Fibroblast of skin of right quadriceps (primary cell): Measurements from ENCODE around the gene ASPSCR1.

Source experiments
- DNase-seq: peaks from one replicate; pipeline ENCODE4 v3.0.0-alpha.2; 2013

The ASPSCR1 gene

DNA sequence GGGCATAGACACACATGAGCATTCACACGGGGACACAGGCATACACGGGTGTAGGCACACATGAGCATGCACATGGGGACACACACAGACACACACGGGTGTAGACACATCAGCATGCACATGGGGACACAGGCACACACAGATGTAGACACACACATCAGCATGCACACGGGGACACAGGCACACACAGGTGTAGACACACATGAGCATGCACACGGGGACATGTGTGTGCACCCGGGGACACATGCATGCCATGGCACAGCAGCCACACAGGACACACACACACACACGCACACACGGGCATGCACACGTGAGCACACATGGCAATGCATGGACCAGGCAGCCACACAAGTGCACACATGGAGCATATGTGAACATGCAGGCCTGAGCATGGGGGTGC is 65.2 kb downstream of the ASPSCR1 start:
- DNase-seq, result no peak

DNA sequence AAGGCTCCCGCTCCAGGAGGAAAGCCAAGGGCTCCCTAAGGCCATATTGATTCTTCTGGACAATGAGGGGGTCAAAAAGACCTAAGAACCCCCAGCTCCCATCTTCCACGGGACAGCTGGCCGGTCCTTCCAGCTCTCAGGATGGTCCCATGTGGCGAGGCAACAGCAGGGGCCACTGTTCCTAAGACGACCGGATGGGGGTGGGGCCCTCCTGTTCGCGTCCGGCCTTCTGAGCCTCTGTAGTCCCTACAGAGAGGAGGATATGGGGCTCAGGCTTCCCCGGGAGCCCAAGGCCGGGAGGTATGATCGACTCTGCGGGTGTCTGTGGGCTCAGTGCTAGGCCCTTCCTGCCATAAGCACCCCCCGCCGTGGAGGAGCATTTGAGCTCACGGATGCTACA is 66.1 kb downstream of the ASPSCR1 start:
- no peak for DNase-seq

DNA sequence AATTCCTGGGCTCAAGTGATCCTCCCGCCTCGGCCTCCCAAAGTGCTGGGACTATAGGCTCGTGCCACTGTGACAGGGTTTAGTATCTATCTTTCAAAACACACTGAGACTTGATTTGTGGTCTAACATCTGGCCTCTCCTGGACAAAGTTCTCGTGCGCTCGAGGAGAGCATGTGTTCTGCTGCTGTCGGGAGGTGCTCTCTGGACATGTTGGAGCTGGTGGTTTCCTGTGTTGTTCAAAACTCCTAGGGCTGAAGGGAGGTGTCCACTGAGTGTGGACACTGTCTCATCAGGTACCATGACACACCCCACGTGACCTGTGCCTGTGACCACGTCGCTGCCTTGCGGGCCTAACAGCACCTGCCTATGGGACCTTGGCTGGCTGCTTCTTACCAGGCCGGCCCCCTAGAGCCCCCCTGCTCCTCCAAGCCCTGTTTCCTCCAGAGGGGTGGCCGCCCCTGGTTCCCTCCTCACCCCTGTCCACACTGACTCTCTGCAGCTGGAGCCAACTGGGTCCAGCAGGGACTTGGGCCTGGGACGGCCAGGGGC is 68.6 kb downstream of the ASPSCR1 start:
- DNase-seq, result no peak

DNA sequence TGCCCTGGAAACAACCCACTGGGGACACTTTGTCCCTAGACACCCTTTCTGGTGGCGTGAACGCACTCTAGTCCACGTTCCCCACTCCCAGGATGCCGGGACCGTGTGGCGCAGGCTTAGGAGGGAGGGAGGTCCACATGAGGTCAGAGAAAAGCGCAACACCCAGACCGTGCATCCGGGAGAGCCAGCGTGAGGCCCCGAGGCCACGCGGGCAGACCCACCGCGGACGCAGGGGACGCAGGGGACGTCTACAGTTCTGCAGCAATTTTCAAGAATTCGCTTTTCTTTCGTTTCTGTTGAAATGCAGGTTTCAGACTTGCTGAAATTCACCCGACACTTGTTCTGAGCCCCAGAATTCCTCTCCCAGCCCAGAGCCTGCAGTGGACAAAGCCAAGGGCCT is 69.5 kb downstream of the ASPSCR1 start:
- no peak for DNase-seq

DNA sequence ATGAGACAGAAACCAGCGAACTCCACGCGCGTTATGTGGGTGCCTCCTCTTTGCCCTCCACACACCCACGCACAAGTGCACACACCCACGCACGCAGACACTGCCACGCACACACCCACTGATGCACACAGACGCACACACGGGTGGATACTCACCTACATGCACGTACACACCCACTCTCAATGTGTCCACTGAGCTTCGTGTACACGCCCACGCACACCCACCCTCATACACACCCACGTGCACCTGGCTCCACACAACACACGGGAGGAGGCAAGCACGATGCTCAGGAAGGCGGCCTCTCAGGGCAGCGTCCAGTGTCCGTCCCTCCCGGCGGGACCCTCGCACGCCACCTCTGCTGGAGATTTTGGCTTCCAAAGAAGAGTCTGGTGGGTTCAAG is 70.0 kb downstream of the ASPSCR1 start:
- no peak for DNase-seq

DNA sequence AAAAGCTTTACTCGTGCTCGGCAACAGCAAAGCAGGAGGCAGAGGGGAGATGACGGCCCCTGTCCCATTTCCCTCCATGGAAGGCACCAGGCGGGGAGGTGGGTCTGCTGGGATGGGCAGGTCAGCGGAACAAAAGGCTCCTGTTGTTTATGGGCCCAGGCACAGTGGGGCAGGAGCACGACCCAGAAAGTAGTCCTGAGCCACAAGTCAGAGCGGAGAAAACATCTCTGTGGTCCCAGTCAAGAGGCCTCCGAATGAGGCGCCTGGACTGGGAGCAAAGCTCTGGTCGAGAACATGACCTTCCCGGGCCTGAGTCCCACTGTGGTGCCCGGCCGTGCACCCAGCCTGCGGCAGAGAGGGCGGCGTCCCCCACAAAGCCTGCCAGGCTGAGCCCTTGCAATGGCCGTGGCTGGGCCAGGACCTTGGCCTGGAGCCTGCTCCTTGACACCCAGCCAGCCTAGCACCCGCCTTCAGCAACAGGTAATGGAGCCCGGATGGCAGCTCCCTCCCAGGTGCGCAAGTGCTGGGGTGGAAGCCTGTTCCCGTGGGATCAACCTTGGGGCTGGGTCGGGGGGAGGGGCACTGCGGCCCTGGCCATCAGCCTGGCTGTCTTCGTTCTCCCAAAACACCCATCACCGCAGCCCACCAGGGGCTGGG is 70.6 kb downstream of the ASPSCR1 start:
- no peak for DNase-seq

DNA sequence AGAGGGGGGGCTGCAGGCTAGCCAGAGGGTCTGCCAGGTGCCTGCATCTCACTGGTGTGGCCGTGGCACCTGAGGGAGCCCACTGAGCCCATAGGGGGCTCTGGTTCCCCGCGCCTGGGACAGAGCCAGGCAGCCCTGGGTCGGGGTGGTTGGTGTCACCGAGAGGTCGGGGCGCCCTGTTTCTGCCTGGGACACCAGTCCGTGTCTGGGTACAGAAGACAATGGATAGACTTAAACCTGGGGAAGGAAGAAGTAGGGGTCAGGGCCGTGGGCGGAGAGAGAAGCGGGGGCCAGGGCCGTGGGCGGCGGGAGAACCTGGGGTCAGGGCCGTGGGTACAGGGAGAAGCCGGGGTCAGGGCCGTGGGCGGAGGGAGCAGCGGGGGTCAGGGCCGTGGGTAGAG is 71.1 kb downstream of the ASPSCR1 start:
- DNase-seq, result no peak

DNA sequence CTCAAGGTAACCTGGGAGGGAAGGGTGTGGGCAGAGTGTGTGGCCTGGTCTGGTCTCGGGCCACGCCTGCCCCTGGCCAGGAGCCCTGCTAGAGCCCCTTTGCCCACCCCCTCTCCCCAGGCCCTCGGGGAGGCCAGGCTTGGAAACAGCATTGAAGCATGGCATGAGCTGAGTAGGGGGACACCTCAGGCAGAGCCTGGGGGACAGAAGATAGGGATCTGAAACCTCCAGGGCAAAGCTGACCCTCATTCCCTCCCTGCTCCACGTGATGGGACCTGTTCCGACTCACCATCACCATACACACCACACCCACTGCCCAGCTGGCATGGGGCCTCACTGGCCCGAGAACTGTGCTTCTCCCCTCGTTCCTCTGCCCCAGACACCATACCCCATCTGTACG is 71.7 kb downstream of the ASPSCR1 start:
- no peak for DNase-seq

DNA sequence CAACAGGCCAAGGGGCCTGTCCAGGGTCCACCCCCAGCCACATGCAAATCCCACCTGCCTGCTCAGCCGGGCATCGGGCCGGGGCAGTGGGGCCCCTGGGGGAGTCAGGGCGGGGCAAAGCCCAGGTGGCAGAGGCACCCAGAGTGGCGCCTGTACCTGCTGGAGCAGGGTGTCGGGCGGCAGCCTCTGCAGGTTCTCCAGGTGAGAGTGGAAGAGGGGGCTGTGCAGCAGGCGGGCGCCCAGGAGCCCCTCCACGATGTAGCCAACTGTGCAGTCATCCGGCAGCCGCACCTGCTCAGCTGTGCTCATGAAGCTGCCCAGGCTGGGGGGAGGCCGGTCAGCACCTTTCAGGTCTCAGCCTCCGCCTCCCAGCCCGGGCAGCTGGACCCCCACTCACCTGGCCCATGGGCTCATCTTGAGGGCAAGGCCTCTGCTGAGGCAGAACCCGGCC is 72.1 kb downstream of the ASPSCR1 start:
- DNase-seq, result no peak

DNA sequence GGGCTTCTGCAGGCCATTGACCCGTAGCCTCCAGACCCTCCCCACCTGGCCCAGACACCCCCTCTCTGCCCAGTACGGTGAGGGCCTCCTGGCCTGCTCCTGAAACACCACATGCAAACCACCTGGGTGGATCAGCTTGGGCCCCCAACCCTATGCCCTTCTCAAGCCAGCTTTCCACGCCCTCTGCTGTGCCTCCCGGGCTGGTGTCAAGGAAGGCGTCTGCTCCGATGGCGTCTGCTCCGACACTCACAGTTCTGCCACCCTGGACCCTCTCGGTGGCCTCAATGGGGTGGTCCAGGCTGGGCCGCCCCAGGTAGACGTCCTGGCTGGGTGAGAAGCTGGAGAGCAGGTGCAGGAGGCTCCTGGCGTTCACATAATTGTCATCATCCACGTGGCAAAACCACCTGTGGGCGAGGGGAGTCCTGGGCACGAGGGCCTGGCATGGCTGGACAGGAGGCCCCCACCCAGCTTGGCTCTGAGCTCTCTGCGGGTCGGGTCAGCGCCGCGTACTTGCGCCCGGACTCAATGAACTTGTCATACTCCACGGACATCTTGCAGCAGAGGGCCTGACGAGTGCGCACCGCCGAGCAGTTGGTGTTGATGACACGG is 72.8 kb downstream of the ASPSCR1 start:
- no peak for DNase-seq

DNA sequence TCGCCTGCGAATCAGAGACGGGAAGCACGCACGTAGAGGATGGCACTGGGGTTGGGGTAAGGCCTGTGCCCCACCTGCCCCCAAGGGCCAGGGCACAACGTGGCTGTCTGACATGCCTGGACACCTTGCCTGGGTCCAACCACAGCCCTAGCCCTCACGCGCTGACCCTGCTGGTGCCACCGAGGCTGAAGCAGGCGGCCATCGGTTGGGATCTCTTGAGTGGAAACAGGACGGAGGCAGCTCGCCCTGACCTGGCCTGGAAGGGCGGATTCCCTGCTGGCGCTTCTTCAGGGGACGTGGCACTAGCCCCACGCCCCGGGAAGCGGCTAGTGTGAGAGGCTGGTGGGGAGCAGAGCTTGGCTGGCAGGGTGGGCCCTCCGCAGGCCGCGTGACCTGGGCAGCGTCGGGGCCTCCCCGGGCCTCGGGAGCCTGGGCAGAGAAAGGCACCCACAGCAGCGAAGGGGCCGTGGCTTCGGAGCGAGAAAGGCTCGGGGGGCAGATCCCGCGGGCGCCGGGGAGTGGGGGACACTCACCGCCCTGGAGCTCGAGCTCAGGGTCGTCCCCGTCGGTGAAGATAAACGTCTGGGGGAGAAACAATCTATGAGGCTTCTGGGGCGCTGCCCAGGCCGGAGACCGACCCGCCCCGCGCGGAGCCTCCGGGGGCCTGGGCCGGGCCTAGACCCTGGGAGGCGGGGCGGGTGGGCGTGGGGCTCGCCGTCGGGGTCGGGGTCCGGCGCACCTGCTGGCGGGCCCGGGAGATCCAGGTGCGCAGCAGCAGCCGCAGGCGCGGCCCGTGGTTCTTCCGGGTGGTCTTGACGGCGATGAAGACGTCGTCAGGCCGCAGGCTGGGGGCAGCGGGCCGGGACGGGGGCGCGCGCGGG is 73.6 kb downstream of the ASPSCR1 start:
- DNase-seq, result no peak

DNA sequence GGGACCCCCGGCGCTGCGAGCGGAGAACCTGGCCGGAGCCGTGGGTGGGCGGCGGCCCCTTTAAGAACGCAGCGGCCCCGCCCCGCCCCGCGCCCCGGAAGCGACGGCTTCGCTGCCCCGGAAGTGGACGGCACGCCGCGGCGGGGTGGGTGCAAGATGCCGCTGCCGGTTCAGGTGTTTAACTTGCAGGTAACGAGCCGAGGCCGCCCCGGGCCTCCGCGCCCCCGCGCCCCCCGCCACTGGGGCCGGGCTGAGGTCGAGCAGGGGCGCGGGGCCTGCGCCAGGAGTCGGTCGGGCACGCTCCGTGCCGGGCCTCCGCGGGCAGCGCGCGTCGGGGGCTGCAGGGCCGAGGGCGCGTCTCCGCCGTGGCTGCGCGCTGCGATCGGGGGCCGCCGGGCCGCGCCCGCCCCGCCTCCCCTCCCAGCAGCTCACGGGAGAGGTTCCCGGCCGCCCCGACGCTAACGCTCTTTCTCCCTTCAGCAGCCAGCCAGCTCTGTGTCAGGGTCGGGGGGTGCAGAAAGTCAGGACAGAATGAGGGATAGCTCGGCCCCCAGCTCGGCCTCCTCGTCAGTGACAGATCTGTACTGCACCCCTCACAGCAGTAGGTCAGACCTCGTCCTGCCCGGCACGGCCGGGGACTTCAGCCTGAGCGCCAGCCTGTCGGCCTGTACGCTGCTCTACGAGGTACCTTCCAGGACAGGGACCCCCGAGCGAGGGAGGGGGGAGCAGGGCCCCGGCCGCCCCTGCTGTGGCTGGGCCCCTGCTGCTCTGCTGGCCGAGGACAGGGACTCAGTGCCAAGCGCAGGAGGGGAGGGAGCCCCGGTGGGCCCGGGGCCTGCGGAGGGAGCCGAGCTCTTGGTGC is 74.6 kb downstream of the ASPSCR1 start, which contains the start of the genes GPS1 and RFNG:
TSS of gene GPS1 (plus strand) at position 123 of the 862 bp plus-strand sequence. CDS start at position 157, 34 bp downstream.
TSS of gene RFNG (minus strand) at position 36 of the 862 bp plus-strand sequence. CDS start 45 bp downstream, outside the sequence.
- peak; percentile 37 for DNase-seq

DNA sequence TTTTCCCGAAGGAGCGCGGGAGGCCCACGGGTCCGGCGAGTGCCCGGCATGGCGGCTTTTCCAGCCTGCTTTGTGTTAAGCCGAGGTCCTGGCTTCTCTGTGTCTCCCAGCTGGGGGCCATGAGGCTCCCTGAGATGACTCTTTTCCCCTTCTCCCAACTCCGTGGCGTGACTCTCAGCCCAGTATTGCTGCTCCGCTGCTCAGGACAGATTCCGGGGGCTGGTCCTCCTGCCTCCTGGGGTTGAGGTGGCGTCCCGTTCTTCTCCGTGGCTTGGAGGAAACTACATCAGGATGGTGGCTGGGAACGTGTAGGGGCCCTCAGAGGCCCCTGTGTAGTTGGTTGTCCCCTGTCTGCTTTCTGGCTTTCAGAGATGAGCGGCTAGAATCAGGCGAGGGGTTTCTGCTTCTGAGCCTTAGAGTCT is 75.2 kb downstream of the ASPSCR1 start:
- no peak for DNase-seq

DNA sequence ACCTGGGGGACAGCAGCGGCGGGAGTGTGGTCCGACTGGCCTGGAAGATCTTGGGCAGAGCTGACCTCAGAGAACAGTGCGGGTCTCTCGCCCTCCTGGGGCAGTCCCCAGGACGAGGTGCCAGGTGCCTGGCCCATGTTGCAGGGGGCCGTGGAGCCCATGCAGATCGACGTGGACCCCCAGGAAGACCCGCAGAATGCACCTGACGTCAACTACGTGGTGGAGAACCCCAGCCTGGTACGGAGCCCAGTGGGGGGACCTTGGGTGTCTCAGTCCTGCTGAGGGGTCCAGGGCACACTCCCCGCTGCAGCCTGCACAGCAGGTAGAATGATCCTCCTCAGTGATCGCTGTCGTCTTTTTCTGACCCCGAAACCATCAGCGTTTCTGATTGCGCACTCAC is 75.7 kb downstream of the ASPSCR1 start:
- no peak for DNase-seq

DNA sequence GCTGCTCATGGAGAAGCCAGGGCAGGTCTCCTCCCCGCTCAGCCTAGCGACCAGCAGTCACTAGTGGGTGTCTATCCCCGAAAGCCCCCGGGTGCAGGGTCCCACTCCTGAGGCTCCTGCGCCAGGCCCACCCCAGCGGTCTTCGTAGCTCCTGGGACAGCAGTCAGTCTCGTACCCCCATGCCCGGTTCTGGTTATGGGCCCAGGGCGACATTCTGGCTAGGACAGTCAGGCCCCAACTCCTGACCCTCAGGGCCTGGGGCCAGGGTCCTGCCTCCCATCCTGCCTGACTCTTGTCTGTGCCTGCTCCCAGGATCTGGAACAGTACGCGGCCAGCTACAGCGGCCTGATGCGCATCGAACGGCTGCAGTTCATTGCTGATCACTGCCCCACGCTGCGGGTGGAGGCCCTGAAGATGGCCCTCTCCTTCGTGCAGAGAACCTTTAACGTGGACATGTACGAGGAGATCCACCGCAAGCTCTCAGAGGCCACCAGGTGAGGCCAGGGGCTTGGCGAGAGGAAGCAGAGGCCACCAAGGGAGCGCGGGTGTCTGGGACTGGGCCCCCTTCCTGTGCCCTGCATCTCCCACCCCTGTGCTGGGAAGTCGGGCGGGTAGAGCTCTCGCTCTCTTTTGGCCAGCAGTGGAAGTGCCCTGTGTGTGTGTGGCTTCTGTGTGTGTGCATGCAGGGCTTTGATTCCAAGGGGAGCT is 76.3 kb downstream of the ASPSCR1 start:
- no peak for DNase-seq

DNA sequence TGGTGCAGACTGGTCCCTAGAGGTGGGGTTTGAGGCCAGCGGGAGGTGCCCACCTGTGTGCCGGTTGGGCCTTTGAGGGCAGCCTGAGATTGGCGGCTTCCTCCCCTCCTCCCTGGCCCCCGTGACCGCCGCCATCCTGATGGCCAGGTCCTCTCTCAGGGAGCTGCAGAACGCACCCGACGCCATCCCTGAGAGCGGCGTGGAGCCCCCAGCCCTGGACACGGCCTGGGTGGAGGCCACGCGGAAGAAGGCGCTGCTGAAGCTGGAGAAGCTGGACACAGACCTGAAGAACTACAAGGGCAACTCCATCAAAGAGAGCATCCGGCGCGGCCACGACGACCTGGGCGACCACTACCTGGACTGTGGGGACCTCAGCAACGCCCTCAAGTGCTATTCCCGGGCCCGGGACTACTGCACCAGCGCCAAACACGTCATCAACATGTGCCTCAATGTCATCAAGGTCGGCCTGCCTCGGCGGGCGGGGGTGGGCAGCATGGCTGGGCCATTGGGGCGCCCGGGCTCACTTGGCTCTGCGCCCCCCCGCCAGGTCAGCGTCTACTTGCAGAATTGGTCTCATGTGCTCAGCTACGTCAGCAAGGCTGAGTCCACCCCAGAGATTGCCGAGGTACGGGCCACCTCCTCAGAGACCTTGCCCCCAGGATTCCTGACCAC is 77.1 kb downstream of the ASPSCR1 start:
- no peak for DNase-seq

DNA sequence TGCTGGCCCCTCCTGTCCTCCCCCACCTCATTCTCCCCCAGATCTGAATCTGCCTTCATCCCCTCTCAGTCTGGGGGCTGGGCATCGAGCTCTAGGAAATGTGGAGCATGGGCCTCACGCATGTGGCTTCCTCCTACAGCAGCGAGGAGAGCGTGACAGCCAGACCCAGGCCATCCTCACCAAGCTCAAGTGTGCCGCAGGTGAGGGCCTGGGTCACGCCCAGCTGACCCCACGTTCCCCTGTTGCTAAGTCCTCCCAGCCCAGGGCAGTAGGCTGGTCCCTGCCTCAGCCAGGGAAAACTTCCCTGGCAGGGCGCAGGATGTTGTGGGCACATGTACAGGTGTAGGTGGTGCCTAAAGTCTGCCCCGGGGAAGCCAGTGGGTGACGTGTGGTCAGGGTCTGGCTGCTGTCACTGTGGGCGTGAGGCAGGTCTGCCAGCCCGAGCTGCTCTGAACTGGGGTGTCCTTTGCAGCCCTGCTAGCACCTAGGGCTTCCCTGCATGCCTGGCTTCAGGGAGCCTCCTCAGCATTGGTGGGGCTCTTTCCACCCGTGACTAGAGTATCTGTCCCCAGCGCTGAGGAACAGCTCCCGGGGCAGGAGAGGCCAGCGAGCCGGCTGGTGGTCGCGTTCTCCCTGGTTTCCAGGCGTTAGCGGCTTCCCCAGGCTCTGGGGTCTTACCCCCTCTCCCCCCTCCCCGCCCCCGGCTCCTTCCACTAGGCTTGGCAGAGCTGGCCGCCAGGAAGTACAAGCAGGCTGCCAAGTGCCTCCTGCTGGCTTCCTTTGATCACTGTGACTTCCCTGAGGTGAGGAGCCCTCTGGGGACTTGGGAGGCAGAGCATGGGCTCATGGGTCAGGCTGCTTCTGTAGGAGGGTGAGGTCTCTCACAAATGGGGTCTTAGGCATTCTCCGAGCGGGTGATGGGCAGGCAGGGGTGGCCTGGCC is 77.9 kb downstream of the ASPSCR1 start:
- no peak for DNase-seq

DNA sequence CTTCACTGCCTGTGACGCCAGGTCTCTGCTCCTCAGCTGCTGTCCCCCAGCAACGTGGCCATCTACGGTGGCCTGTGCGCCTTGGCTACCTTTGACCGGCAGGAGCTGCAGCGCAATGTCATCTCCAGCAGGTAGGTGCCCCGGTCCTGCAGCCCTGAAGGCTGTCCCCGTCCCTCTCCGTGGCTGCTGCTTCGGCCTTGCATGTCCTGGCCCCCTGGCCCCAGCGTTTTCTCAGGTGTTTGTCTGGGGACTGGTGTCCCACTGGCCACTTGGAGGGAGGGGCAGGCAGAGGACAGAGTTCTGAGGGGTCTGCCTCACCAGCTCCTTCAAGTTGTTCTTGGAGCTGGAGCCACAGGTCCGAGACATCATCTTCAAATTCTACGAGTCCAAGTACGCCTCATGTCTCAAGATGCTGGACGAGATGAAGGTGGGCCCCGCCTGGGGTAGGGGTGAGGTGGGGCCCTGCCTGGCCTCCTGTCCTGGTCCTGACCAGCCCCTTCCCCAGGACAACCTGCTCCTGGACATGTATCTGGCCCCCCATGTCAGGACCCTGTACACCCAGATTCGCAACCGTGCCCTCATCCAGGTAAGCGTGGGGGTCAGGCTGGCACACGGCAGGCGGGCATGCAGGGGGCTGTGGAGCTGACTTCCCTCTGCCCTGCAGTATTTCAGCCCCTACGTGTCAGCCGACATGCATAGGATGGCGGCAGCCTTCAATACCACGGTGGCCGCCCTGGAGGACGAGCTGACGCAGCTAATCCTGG is 78.7 kb downstream of the ASPSCR1 start:
- no peak for DNase-seq
